ENCODE results near the gene SPANXA2.
"Not testable (repeated sequence)": the region's sequence is repeated elsewhere in the genome, so short reads cannot be mapped to it uniquely, and the experiment has no call there.

The SPANXA2 gene, protein sequence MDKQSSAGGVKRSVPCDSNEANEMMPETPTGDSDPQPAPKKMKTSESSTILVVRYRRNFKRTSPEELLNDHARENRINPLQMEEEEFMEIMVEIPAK

DNA sequence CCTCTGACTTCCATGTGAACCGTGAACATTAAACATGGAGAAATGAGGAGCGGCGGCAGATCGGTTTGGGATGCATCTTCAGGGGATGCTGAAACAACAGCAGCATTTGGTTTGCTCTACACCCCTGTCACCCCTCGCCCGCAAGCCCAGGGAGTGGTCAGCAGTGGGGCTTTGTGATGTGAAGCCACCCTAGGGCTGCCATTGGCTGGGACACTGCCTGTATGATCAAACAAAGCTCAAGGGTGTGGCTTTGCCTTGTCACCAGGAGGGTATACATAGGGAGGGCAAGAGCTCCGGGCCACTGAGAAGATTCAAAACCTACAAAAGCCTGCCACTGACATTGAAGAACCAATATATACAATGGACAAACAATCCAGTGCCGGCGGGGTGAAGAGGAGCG, at the start of gene SPANXA2:
TSS of gene SPANXA2 (plus strand) at position 301 of the 400 bp plus-strand sequence. CDS start at position 361, 60 bp downstream.
- DNase-seq, result not testable (repeated sequence)

DNA sequence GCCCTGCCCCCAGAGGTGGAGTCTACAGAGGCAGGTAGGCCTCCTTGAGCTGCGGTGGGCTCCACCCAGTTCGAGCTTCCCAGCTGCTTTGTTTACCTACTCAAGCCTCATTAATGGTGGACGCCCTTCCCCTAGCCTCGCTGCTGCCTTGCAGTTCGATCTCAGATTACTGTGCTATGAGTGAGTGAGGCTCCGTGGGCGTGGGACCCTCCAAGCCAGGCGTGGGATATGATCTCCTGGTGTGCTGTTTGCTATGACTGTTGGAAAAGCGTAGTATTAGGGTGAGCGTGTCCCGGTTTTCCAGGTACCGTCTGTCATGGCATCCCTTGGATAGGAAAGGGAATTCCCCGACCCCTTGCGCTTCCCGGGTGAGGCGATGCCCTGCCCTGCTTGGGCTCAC, 47.0 kb upstream of the SPANXA2 start:
- not testable (repeated sequence) for DNase-seq

DNA sequence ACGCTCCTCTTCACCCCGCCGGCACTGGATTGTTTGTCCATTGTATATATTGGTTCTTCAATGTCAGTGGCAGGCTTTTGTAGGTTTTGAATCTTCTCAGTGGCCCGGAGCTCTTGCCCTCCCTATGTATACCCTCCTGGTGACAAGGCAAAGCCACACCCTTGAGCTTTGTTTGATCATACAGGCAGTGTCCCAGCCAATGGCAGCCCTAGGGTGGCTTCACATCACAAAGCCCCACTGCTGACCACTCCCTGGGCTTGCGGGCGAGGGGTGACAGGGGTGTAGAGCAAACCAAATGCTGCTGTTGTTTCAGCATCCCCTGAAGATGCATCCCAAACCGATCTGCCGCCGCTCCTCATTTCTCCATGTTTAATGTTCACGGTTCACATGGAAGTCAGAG, 4.9 kb upstream of the SPANXA2 start, which contains the start of gene SPANXA1:
TSS of gene SPANXA1 (minus strand) at position 101 of the 400 bp plus-strand sequence. CDS start at position 41, 60 bp downstream.
- DNase-seq, result not testable (repeated sequence)

DNA sequence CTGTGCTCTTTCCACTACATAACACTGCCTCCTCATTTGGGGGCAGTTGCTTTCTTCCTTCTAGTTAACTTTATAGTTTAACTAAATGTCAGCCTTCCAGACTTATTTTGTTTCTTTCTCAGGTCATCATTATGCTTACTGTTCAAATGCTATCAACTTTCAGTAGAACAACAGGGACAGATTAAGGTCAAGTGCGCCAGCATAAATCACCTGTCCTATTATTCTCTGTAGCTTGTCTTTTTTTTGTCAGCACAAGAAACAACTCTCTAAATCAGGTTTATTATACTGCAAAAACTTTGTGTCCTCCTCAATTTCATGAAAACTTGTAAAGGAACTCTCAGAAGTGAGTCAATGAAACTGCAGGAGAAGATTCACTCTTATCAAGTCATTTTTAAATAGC, 19.6 kb downstream of the SPANXA2 start:
- no peak for DNase-seq

DNA sequence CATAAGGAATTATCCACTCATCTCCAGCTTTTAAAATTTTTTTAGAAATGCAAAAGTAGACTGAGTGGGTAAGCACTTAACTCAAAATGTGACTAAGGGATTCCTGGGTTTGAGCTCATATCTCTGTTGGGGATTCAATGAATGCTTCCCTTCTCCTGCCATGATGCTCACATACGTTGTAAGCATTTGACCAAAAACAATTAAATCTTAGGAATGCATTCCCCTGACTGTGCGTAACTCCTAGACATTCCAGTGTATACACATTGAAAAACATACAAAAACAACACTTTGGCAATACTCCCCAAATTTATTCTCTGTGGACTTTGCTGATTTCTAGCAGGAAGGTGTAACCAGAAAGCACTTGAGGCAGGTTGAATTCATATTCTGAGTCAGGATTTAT, 29.8 kb downstream of the SPANXA2 start:
- no peak for DNase-seq

DNA sequence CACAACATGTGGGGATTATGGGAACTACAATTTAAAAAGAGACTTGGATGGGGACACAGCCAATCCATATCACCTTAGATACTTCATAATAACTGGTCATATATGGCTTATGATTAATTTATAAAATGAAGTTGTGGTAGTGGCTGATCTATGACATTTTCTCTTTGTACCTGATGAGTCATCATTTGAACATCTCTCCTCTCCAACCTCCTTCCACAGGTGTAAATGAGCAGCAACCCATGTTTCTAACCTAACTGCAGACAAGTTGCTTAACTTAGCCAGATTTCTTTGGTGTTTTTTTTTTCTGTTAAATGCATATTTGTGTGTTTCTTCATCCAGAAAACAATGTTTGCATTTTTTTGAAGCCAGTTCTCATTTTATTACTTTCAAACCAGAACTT, 42.6 kb downstream of the SPANXA2 start:
- DNase-seq, result no peak

DNA sequence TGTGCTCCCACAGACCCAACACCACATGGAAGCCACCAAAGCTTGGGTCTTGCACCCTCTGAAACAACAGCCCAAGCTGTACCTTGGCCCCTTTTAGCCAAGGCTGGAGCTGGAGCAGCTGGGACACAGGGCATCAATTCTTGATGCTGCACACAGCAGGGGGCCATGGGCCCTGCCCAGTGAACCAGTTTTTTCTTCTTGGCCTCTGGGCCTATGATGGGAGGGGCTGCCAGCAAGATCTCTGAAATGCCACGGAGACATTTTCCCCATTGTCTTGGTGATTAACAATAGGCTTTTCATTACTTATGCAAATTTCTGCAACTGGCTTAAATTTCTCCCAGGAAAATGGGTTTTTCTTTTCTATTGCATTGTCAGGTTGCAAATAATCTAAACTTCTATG, 49.0 kb downstream of the SPANXA2 start:
- DNase-seq, result no peak
